HG03432 (cell line): ENCODE measurements around the gene FCGBP.
"Not testable (repeated sequence)": the region's sequence is repeated elsewhere in the genome, so short reads cannot be mapped to it uniquely, and the experiment has no call there.

Source experiments
- ATAC-seq: cut with Tn5 transposase; IDR thresholded peaks from one replicate; pipeline ENCODE4 v1.9.1; 2021; ENCODE audit warnings: mild to moderate bottlenecking, moderate library complexity; ENCODE audit not compliant: unreplicated experiment

FCGBP gene

GRCh38 chr19:39892506-39892902 lies 41.9 kb downstream of the FCGBP start:
- not testable (repeated sequence) for ATAC-seq

- not testable (repeated sequence) for ATAC-seq
Observed at GRCh38 chr19:39891660-39892505, 42.6 kb downstream of the FCGBP start.

- no peak for ATAC-seq
Observed at GRCh38 chr19:39890755-39891551, 43.5 kb downstream of the FCGBP start.

GRCh38 chr19:39889872-39890754 lies 44.3 kb downstream of the FCGBP start:
- ATAC-seq = not testable (repeated sequence)

- not testable (repeated sequence) for ATAC-seq
Observed at GRCh38 chr19:39887456-39887951, 46.9 kb downstream of the FCGBP start.

GRCh38 chr19:39885821-39886554 lies 48.4 kb downstream of the FCGBP start:
- ATAC-seq = not testable (repeated sequence)

GRCh38 chr19:39884721-39885120 lies 49.7 kb downstream of the FCGBP start:
- ATAC-seq = not testable (repeated sequence)
